ENCODE results near the gene MTG1.

MTG1 gene

DNA sequence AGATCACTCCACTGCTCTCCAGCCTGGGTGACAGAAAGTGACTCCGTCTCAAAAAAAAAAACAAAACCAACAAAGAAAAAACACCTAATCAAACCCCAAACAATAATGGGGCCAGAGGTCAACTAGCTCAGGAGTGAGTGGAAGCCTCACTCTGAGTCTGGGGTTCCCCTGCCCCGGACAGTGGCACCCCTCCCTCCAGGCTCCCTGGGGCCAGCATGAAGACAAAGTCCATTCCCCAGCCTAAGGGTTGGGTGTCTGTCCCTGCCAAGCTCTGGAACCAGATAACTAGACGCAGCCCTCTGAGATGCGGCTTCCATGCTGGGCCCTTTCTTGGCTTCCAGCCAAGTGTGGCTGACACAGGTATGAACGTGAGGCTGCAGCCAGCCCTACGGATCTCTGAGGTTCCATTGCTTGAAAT is 34.4 kb upstream of the MTG1 start:
- no peak for DNase-seq (ENCODE audit: low read depth)
- H3K4me3 ChIP-seq (replicated peaks; ENCODE audit: low read depth, low read length): no peak overlapping the region
- no peak for TF ChIP-seq CTCF (IDR thresholded peaks at IDR 0.05; ENCODE audit: low read length, missing control alignments)

- DNase-seq (ENCODE audit: low read depth): no peak
- H3K4me3 ChIP-seq (replicated peaks; ENCODE audit: low read depth, low read length): no peak overlapping the region
- no peak for TF ChIP-seq CTCF (IDR thresholded peaks at IDR 0.05; ENCODE audit: low read length, missing control alignments)
Observed at GRCh38 chr10:133359972-133360610, 33.9 kb upstream of the MTG1 start.

DNA sequence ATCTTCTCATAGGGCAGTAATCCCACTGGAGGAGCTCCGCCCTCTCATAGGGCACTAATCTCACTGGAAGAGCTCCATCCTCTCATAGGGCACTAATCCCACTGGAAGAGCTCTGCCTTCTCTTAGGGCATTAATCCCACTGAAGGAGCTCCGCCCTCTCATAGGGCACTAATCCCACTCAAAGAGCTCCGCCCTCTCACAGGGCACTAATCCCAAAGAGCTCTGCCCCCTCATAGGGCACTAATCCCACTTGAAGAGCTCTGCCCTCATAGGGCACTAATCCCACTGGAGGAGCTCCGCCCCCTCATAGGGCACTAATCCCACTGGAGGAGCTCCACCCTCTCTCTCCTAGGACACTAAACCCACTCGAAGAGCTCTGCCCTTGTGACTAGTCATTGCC is 32.7 kb upstream of the MTG1 start:
- TF ChIP-seq CTCF (IDR thresholded peaks at IDR 0.05; ENCODE audit: low read length, missing control alignments): no peak
- DNase-seq (ENCODE audit: low read depth): no peak
- no peak overlapping the region for H3K4me3 ChIP-seq (replicated peaks; ENCODE audit: low read depth, low read length)

GRCh38 chr10:133361773-133362441 is 32.0 kb upstream of the MTG1 start:
- no peak for DNase-seq (ENCODE audit: low read depth)
- TF ChIP-seq CTCF (IDR thresholded peaks at IDR 0.05; ENCODE audit: low read length, missing control alignments): no peak
- H3K4me3 ChIP-seq (replicated peaks; ENCODE audit: low read depth, low read length): no peak overlapping the region

DNA sequence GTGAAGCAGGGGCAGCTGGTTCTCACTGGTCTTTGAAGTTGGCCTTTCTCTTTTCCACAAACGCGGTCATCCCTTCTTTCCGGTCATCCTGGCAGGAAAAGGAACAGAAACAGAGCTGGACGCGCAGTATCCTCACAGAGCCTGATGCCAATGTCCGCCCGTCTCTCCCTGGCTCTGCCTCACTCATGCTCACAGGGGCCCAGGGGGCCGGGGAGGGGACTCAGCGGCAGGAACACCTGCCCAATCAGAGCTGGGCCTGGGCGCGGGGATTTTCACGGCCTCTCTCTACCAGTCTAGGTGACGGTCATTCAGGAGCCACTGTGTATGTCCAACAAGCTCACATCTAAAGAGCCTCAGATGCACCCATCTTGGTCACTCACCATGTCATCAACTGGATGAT is 31.1 kb upstream of the MTG1 start:
- no peak for TF ChIP-seq CTCF (IDR thresholded peaks at IDR 0.05; ENCODE audit: low read length, missing control alignments)
- H3K4me3 ChIP-seq (replicated peaks; ENCODE audit: low read depth, low read length): no peak overlapping the region

DNA sequence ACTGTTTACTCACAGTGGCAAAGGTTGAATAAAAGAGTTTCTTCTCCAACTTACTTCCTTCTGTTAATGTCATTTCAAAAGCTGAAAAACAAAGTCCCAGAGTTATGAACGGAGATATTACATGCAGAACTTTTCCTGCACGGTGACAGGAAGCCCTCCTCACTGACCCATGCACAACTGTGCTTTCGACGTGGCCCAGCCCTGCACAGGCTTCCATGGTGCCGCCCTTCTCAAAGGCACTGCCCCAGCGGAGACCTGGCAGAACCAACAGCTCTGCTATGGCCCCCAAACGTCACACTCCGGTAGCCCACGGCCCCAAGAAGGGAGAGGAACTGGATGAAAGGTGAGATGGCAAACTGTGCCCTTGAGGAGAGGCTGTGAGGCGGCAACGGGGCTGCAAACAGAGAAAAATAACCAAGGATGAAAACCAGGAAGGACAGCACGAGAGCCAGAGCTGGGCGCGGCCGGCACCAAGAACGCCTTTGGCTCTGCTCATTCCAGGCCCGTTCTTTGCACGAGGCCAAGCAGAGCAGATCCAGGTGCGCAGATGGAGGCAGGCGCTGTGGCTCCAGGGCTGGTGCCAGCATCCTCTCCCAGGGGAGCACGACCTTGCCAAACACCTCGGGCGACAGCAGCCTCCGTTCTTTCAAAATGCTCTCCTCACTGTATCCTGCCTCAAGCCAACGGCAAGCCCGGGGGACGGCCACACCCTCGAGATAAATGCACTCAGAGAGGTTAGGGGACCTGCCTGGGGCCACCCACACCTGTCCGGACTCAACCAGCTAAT is 29.1 kb upstream of the MTG1 start:
- H3K4me3 ChIP-seq (replicated peaks; ENCODE audit: low read depth, low read length): no peak overlapping the region
- TF ChIP-seq CTCF (IDR thresholded peaks at IDR 0.05; ENCODE audit: low read length, missing control alignments): no peak
- no peak for DNase-seq (ENCODE audit: low read depth)

More for the DNA sequence above, 31.1 kb upstream of the MTG1 start:
- DNase-seq (ENCODE audit: low read depth): no peak

Measured in fibroblast of pulmonary artery (primary cell).